ENCODE measurements around the gene PRICKLE4.

PRICKLE4 gene

GRCh38 chr6:41786451-41787218, 6.1 kb downstream of the PRICKLE4 start (continued):
- TF ChIP-seq MYNN (tag by site-specific recombination; IDR thresholded peaks at IDR 0.05; ENCODE audit: borderline replicate concordance) (0 out of 2 replicates have a peak, but pooled peaks have one; percentile 11), ZBTB1 (tag by site-specific recombination; IDR thresholded peaks at IDR 0.05) (no peak), ZNF777 (tag by site-specific recombination; IDR thresholded peaks at IDR 0.05; ENCODE audit: borderline replicate concordance) (no peak), ZNF423 (tag by site-specific recombination; IDR thresholded peaks at IDR 0.05) (no peak), ZNF433 (tag by site-specific recombination; IDR thresholded peaks at IDR 0.05; ENCODE audit: low read depth) (0 out of 2 replicates have a peak, but pooled peaks have one; percentile 24), ZNF324 (tag by site-specific recombination; IDR thresholded peaks at IDR 0.05) (no peak; the same call in 1 of the 2 replicates), ZNF488 (tag by site-specific recombination; IDR thresholded peaks at IDR 0.05) (no peak), SP2 (tag by site-specific recombination; IDR thresholded peaks at IDR 0.05) (peak; percentile 34), ZNF133 (tag by site-specific recombination; IDR thresholded peaks at IDR 0.05) (no peak), ZNF610 (tag by site-specific recombination; IDR thresholded peaks at IDR 0.05; ENCODE audit: borderline replicate concordance) (no peak), ZNF341 (tag by site-specific recombination; IDR thresholded peaks at IDR 0.05; ENCODE audit: low read depth) (peak; percentile 65), ZNF776 (tag by site-specific recombination; IDR thresholded peaks at IDR 0.05; ENCODE audit: borderline replicate concordance) (no peak), HOXD13 (CRISPR knock-in tag; IDR thresholded peaks at IDR 0.05; ENCODE audit: borderline replicate concordance) (no peak), ZNF580 (tag by site-specific recombination; IDR thresholded peaks at IDR 0.05) (no peak), ZNF24 (tag by site-specific recombination; IDR thresholded peaks at IDR 0.05) (no peak), FEZF1 (tag by site-specific recombination; IDR thresholded peaks at IDR 0.05) (no peak), REPIN1 (tag by site-specific recombination; IDR thresholded peaks at IDR 0.05; ENCODE audit: low read depth) (no peak), KLF16 (tag by site-specific recombination; IDR thresholded peaks at IDR 0.05) (no peak), SETDB1 (IDR thresholded peaks at IDR 0.05; ENCODE audit: insufficient read length, low read length) (no peak), GLI2 (tag by site-specific recombination; IDR thresholded peaks at IDR 0.05; ENCODE audit: borderline replicate concordance, low read depth) (no peak), ZNF558 (tag by site-specific recombination; IDR thresholded peaks at IDR 0.05) (no peak), ZNF202 (tag by site-specific recombination; IDR thresholded peaks at IDR 0.05; ENCODE audit: borderline replicate concordance) (no peak), MEIS1 (CRISPR knock-in tag; IDR thresholded peaks at IDR 0.05; ENCODE audit: borderline replicate concordance) (no peak), ZNF274 (IDR thresholded peaks at IDR 0.05; ENCODE audit: low read length) (no peak), ZNF274 (tag by site-specific recombination; IDR thresholded peaks at IDR 0.05; ENCODE audit: borderline replicate concordance) (no peak), CTCF (tag by site-specific recombination; IDR thresholded peaks at IDR 0.05) (peak; percentile 51; the same call in 1 of the 2 replicates), KLF10 (tag by site-specific recombination; IDR thresholded peaks at IDR 0.05) (peak; percentile 64; the same call in 1 of the 2 replicates), ZFP69B (tag by site-specific recombination; IDR thresholded peaks at IDR 0.05) (no peak), ZNF138 (tag by site-specific recombination; IDR thresholded peaks at IDR 0.05; ENCODE audit: borderline replicate concordance) (no peak), ZNF48 (tag by site-specific recombination; IDR thresholded peaks at IDR 0.05) (no peak), ZNF404 (tag by site-specific recombination; IDR thresholded peaks at IDR 0.05) (no peak), OVOL3 (tag by site-specific recombination; IDR thresholded peaks at IDR 0.05) (no peak), ZNF239 (tag by site-specific recombination; IDR thresholded peaks at IDR 0.05) (no peak), ZNF23 (tag by site-specific recombination; IDR thresholded peaks at IDR 0.05; ENCODE audit: borderline replicate concordance) (no peak), ZBTB21 (tag by site-specific recombination; IDR thresholded peaks at IDR 0.05) (no peak), ZNF747 (tag by site-specific recombination; IDR thresholded peaks at IDR 0.05) (no peak), ZNF596 (tag by site-specific recombination; IDR thresholded peaks at IDR 0.05) (no peak), PRDM6 (tag by site-specific recombination; IDR thresholded peaks at IDR 0.05) (no peak), KLF7 (tag by site-specific recombination; IDR thresholded peaks at IDR 0.05; ENCODE audit: borderline replicate concordance) (peak; percentile 18; the same call in 1 of the 2 replicates)
